ENCODE measurements around the gene ORC5.
A peak's percentile ranks its signal among the peaks of the same experiment; 100 is the strongest.
"Not testable (repeated sequence)": the region's sequence is repeated elsewhere in the genome, so short reads cannot be mapped to it uniquely, and the experiment has no call there.

Gene ORC5

GRCh38 chr7:104207731-104208420 lies at the start of gene ORC5:
Gene ORC5, minus strand, starts transcription at chr7:104208013. Its CDS starts 109 bp downstream, at chr7:104207904.
- peak; percentile 37 for DNase-seq

- no peak for DNase-seq
Measured at GRCh38 chr7:104255616-104256015, 47.8 kb upstream of the ORC5 start.

DNA sequence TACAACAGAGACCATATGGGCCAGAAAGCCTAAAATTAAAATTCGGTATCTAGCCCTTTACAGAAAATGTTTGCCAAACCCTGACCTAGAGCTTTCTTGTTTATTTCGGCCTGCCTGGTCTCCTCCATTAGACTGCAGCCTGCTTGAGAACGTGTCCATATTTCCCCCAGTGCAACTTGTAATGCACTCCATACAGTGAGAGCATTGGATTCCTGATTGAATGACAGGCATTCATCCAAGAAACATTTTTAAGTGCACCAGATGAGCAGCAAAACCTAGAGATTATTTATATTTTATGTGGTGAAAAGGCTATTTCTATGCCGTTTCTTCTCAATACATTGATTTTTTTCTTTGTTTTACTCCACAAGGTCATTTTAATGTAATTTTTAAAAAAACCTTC lies 47.4 kb upstream of the ORC5 start:
- no peak for DNase-seq

DNA sequence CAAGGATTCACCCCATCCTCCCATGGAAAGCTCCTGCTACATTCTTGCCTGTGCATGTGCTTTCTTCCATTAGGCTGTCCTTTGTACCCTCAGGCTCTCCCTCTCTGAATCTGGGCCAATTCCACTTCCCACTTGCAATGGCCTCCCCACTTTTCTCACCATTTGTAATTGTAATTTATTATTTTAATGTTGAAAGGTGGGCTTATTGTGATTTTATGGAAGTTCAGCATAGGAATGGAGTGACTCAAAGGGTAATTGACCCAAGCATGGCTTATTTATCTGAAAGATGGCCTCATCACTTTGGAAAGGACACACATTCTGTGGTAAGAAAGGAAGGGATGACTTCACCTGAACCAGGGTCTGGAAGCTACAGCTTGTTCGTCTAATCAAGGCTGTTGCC lies 46.9 kb upstream of the ORC5 start:
- no peak for DNase-seq

DNA sequence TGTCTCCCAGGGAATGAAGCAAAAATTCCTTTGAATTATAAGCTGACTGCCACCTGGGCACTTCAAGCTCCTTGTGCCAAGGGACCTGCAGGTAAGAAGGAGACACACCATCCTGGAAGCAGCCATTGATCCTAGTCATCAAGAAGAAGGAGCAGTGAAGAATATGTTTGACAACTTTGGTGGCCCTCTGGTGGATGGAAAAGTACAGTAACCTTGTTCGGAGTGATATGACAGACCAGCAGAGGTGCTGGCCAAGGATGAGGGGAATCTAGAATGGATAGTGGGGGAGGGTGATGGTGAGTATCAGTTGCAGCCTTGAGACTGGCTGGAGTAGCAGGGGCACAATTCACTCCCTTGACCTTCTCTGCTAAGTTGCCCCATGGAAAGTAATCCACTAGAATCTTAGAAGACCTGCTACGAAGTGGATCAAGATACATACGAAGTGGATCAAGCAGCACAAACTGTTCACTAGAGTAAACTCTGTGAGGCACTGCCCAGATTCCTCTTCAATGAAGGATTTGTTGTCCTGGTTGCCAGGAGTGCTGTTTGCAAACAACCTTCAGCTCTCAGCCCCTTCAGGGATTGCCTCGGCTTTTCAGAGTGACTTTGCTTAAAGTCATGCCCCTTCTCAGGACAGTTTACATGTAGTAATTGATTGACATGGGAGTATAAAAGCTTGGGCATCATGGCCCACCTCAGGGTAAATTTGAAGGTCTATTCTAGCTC lies 44.8 kb upstream of the ORC5 start:
- no peak for DNase-seq

GRCh38 chr7:104242638-104243037 lies 34.8 kb upstream of the ORC5 start:
- no peak for DNase-seq

DNA sequence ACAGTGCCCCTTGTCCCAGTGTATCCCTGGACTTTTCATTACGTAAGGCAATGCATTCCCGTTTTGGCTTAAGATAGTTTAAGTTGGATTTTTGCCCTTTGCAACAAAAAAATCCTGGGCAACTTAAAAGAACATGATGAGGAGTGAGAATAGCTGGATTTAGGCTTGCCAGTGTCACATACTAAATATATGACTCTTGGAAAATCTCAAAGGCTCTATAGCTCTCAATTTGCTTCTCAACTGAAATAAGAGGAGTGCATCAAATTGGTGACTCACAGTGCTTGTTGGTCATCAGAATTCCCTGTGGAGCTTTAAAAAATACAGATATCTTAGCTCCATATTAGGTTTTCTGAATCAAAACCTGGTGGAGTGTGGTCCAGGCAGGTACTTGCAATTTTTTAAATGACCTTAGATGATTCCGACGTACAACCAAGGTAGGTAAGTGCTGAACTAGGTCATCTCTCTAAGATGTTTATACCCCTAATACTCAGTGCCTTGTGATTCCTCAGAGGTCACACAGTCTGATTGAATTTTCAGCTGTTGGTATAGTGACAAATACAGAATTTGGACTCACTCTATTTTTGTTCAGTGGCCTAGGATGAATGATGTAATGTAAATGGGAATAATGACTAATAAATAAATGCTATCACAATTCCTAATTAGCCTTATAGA lies 33.9 kb upstream of the ORC5 start:
- no peak for DNase-seq

- no peak for DNase-seq
Measured at GRCh38 chr7:104241135-104241534, 33.3 kb upstream of the ORC5 start.

DNA sequence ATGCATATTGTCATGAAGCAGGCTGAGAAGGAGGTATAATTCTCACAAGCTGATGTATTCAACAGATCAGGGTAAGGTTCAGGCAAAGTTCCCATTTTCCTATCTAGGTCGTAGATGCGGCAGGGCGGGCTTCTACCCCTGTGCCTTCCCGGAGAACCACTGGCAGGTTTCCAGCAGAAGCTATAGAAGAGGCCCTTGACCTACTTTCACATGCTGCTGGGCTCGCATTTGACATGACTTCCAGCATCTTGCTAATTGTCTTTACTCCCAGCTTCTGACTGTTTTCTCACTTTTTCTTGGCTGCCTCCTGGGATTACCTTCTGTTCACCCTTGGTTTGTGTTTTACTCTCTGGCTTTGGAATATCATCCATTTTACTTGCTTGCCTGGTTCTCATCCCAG lies 32.6 kb upstream of the ORC5 start:
- peak; percentile 91 for DNase-seq

- DNase-seq: not testable (repeated sequence)
Measured at GRCh38 chr7:104234990-104235389, 27.2 kb upstream of the ORC5 start.

DNA sequence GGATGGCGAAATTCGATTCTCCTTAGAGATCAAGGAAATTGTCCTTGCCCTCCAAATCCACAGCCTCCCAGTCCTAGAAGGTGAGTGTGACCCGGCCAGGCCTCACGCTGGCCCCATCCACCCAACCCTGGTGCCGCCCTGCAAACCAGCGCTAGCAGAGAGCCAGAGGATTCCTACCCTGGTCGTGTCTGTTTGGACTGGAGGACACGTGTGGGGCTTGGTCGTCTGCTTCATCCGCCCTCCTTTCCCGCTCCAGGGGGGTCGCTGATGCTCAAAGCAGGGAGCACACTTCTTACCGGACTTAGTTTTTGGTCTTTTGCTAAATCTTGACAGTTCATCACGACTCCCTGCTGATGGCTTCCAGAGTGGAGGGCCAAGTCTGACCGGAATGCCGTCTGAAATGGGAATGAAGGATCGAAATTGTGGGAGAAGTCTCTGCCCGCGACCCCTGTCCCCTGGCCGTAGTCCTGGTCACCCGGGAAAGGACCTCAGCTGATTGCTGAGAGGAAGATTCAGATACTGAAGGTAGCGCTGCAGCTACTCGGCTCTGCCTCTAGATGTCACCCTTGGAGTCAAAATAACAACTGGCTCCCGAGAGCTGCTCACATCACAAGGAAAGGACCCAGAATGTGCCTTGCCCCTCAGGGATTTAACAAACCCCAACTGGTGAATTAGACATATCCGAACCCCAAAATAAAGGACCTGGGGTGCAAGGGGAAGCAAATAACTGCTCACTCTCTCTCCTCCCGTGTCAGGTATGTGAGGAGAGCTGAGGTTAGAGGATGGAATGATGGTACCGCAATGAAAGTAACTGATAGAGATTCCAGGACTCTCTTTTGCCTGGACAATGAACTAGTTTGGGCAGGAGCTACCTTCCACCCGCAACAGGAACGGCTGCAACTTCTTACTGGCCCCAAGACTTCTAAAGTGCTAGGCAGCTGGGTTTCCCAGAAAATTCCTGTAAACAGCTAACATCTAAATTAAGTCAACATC lies 23.5 kb upstream of the ORC5 start:
- DNase-seq: peak; percentile 19

- peak; percentile 93 for DNase-seq
Measured at GRCh38 chr7:104230606-104231005, 22.8 kb upstream of the ORC5 start.

GRCh38 chr7:104228442-104228841 lies 20.6 kb upstream of the ORC5 start:
- no peak for DNase-seq

- peak; percentile 93 for DNase-seq
Measured at GRCh38 chr7:104225451-104225850, 17.6 kb upstream of the ORC5 start.

DNA sequence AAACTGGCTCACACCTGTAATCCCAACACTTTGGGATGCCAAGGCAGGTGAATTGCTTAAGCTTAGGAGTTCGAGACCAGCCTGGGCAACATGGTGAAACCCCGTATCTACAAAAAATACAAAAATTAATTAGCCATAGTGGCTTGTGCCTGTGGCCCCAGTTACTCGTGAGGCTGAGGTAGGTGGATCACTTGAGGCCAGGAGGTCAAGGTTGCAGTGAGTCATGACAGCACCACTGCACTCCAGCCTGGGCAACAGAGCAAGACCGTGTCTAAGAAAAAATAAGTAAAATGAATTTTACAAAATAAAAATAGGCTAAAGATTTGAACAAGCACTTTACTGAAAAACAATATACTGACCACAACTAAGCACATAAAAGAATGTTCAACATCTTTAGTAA lies 9.8 kb upstream of the ORC5 start:
- DNase-seq: no peak

DNA sequence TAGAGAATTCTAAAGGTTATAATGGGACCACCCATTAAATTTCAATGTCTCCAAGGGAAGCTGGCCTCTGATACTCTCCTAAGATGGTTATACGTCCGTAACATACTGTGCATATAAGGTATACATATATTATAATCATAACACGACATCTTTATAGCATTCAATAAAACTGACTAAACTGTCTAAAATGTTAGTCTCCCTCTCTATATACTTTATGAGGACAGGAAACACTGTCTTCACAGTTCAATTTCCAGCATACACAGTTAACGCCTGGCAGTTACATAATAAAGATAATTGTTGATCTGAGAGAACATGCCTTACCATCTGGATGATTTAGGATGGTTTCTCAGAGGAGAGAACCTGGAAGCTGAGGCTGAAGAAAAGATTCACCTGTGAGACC lies 1.2 kb upstream of the ORC5 start:
- DNase-seq: no peak

DNA sequence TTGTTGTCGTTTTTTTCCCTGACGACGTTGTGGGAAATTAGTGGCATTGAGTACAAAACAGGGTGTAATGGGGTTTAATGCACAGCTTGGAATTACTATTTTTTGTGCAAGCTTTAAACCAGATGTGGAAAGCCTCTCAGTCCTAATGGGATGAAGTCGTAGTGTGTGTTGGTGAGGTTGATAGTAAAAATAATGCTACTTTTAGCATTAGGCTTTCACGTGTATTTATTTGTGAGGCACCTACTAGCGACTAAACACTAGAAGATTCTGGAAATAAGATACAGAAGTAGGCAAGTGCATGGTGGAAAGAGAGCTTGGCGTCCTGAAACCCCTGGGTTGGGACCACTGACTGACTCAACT lies 588 bp upstream of the ORC5 start:
- DNase-seq: no peak

- DNase-seq: no peak
Measured at GRCh38 chr7:104207348-104207730, 474 bp downstream of the ORC5 start.

DNA sequence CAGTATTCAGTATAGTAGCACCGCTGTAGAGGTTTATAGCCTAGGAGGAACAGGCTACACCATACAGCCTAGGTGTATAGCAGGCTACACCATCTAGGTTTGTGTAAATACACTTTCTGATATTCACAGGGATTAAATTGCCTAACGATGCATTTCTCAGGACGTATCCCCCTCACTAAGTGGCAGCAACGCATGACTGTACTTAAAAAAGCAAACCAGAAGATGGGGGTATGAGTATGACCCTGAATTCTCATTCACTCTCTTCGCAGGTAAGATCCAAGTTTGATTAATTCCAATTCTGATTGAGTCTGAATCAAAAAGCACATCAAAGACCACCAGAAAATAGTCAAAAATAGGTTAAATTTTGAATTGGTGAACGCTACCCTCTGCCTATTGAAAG lies 972 bp downstream of the ORC5 start:
- DNase-seq: peak; percentile 1

GRCh38 chr7:104198673-104199278 lies 9.0 kb downstream of the ORC5 start:
- no peak for DNase-seq

DNA sequence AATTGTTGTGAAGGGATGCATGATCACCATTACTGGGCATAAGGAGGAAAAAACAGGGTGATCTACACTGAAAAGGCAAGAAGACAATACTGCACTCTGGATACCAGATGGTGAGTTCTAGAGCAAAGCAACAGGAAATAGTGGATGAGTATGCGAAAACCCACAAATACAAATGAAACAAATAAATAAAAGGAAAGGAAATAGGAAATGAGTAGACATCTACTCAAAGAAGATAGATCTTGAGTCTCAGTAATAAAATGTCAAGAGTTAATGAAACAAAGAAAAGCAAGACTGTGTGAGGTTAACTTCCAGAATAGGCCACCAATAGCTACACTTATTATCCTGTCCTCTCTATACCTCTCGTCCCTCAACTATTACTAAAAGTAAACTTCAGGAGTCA lies 11.7 kb downstream of the ORC5 start:
- DNase-seq: no peak

- DNase-seq: no peak
Measured at GRCh38 chr7:104192434-104192833, 15.4 kb downstream of the ORC5 start.

- DNase-seq: no peak
Measured at GRCh38 chr7:104185346-104185745, 22.5 kb downstream of the ORC5 start.
